ENCODE data around the gene ANKIB1.
A peak's percentile ranks its signal among the peaks of the same experiment; 100 is the strongest.
"Not testable (repeated sequence)": the region's sequence is repeated elsewhere in the genome, so short reads cannot be mapped to it uniquely, and the experiment has no call there.

ANKIB1 gene

DNA sequence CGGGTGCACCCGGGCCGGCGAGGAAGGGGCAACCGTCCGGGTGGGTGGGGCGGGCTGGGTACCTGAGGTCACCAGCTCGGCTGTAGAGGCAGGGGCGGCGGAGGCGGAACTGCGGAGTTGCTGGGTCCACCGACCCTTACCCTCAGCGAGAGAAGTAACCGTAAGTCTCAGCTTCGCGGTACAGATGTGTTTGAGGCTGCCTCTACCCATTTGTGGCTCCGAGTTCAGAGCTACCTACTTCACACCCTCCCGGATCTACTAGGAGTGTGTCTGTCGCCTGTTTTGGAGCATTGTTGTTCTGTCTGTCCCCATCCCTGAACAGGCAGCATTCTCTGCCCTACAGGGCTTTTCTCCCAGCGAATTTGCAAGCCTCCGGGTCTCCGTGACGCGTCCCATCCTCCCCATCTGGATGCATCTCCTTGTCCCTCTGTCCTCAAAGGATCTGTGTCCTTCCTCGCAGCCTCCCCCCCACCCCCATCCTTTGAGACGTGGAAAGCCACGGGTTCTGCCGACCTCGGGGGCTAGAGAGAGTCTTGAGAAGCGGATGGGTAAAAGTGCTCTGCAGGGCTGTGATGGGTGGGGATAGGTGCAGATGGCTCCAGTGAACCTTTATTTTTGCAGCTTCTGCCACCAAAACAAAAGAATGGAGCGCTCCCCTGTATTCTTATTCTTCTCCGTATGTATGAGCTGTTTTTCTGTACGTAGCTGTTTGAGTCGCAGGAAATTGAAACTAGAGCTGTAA is 757 bp downstream of the ANKIB1 start:
- Histone ChIP-seq H3K4me3 (ENCODE audit: low read depth, low read length) (peak overlapping the region; percentile 99), H3K27me3 (ENCODE audit: control insufficient read depth, insufficient read depth, low read length) (no peaks in the 10 kb centered on the region), H3K9ac (ENCODE audit: low read depth, low read length) (peak overlapping the region; percentile 94), H3K36me3 (ENCODE audit: control insufficient read depth, insufficient read depth, low read length) (no peaks in the 10 kb centered on the region), H3K9me3 (ENCODE audit: control insufficient read depth, insufficient read depth, low read length) (no peaks in the 10 kb centered on the region), H3K4me1 (ENCODE audit: control insufficient read depth, insufficient read depth, low read length) (no peaks in the 10 kb centered on the region)

GRCh38 chr7:92250603-92251002 is 4.8 kb downstream of the ANKIB1 start:
- no peaks in the 10 kb centered on the region for H3K27me3 ChIP-seq (ENCODE audit: control insufficient read depth, insufficient read depth, low read length)
- H3K9me3 ChIP-seq (ENCODE audit: control insufficient read depth, insufficient read depth, low read length) = no peaks in the 10 kb centered on the region
- H3K9ac ChIP-seq (ENCODE audit: low read depth, low read length) = no peak overlapping the region
- no peak overlapping the region for H3K4me3 ChIP-seq (ENCODE audit: low read depth, low read length)
- H3K36me3 ChIP-seq (ENCODE audit: control insufficient read depth, insufficient read depth, low read length) = no peaks in the 10 kb centered on the region
- no peaks in the 10 kb centered on the region for H3K4me1 ChIP-seq (ENCODE audit: control insufficient read depth, insufficient read depth, low read length)

DNA sequence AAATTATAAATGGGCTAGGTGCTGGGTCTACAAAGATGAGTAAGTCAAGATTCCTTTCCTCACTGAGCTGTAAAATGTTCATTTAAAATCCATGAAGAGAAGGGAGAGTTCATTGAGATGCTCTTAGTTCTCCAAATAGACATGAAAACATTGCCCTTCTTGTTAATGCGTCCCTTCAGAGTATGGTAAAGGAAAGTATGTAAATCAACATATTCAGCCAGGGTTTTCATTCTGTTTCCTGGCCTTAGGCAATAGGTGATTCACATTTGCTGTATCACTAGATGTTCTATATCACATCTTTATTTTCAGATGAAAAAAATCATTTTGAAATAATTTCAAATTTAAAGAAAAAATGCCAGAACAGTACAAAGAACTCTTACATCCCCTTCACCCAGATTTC is 5.4 kb downstream of the ANKIB1 start:
- Histone ChIP-seq H3K4me1 (ENCODE audit: control insufficient read depth, insufficient read depth, low read length) (no peaks in the 10 kb centered on the region), H3K9ac (ENCODE audit: low read depth, low read length) (no peak overlapping the region), H3K9me3 (ENCODE audit: control insufficient read depth, insufficient read depth, low read length) (no peaks in the 10 kb centered on the region), H3K36me3 (ENCODE audit: control insufficient read depth, insufficient read depth, low read length) (no peaks in the 10 kb centered on the region), H3K4me3 (ENCODE audit: low read depth, low read length) (no peak overlapping the region), H3K27me3 (ENCODE audit: control insufficient read depth, insufficient read depth, low read length) (no peaks in the 10 kb centered on the region)

DNA sequence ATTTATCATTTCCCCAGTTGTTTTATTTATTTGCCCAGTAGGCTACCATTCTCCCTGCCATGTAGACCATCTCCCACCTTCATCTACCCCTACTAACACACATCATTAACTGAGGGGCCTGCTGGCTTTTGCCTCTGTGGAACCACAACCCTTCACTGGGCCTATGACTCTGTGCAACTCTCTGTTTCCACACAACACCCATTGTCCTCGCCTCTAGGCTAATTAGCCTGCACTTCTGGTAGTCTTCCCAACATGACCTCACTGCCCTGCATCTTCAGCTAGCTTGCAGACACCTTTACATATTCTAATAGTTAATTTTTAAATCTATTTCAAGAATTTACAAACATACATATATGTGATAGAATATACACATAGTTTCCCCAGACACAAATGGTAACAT is 7.5 kb downstream of the ANKIB1 start:
- no peak overlapping the region for H3K9ac ChIP-seq (ENCODE audit: low read depth, low read length)
- H3K4me3 ChIP-seq (ENCODE audit: low read depth, low read length) = no peak overlapping the region
- no peaks in the 10 kb centered on the region for H3K27me3 ChIP-seq (ENCODE audit: control insufficient read depth, insufficient read depth, low read length)
- H3K36me3 ChIP-seq (ENCODE audit: control insufficient read depth, insufficient read depth, low read length) = no peaks in the 10 kb centered on the region
- no peaks in the 10 kb centered on the region for H3K4me1 ChIP-seq (ENCODE audit: control insufficient read depth, insufficient read depth, low read length)
- H3K9me3 ChIP-seq (ENCODE audit: control insufficient read depth, insufficient read depth, low read length) = no peaks in the 10 kb centered on the region

DNA sequence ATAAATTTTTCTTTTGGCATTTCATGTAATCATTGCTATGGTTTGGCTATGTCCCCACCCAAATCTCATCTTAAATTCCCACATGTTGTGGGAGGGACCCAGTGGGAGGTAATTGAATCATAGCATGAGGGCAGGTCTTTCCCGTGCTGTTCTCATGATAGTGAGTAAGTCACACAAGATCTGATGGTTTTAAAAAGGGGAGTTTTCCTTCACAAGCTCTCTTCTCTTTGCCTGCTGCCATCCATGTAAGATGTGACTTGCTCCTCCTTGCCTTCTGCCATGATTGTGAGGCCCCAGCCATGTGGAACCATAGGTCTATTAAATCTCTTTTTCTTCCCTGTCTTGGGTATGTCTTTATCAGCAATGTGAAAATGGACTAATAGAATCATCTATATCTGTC is 9.0 kb downstream of the ANKIB1 start:
- not testable (repeated sequence) for H3K27me3 ChIP-seq (ENCODE audit: control insufficient read depth, insufficient read depth, low read length); H3K36me3 ChIP-seq (ENCODE audit: control insufficient read depth, insufficient read depth, low read length); H3K4me3 ChIP-seq (ENCODE audit: low read depth, low read length); H3K9ac ChIP-seq (ENCODE audit: low read depth, low read length); H3K9me3 ChIP-seq (ENCODE audit: control insufficient read depth, insufficient read depth, low read length); H3K4me1 ChIP-seq (ENCODE audit: control insufficient read depth, insufficient read depth, low read length)

GRCh38 chr7:92255308-92255707 is 9.5 kb downstream of the ANKIB1 start:
- H3K36me3 ChIP-seq (ENCODE audit: control insufficient read depth, insufficient read depth, low read length) = no peaks in the 10 kb centered on the region
- no peaks in the 10 kb centered on the region for H3K27me3 ChIP-seq (ENCODE audit: control insufficient read depth, insufficient read depth, low read length)
- H3K4me3 ChIP-seq (ENCODE audit: low read depth, low read length) = no peak overlapping the region
- no peak overlapping the region for H3K9ac ChIP-seq (ENCODE audit: low read depth, low read length)
- H3K4me1 ChIP-seq (ENCODE audit: control insufficient read depth, insufficient read depth, low read length) = no peaks in the 10 kb centered on the region
- H3K9me3 ChIP-seq (ENCODE audit: control insufficient read depth, insufficient read depth, low read length) = no peaks in the 10 kb centered on the region

DNA sequence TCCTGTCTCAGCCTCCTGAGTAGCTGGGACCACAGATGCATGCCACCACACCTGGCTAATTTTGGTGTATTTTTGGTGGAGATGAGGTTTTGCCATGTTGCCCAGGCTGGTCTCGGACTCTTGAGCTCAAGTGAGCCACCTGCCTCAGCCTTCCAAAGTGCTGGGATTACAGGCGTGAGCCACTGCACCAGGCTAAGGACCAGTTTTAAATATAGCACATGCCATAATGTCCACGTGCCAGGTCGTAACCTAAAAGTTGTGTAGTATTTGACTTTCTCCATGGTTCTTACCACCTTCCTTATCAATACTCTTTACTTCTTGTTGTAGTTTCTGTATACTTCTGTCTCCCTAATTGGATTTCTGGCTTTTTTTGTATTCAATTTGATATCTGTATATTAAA is 13.3 kb downstream of the ANKIB1 start:
- Histone ChIP-seq H3K4me1 (ENCODE audit: control insufficient read depth, insufficient read depth, low read length) (no peaks in the 10 kb centered on the region), H3K27me3 (ENCODE audit: control insufficient read depth, insufficient read depth, low read length) (no peaks in the 10 kb centered on the region), H3K36me3 (ENCODE audit: control insufficient read depth, insufficient read depth, low read length) (no peaks in the 10 kb centered on the region), H3K4me3 (ENCODE audit: low read depth, low read length) (no peak overlapping the region), H3K9me3 (ENCODE audit: control insufficient read depth, insufficient read depth, low read length) (no peaks in the 10 kb centered on the region), H3K9ac (ENCODE audit: low read depth, low read length) (no peak overlapping the region)

- no peak overlapping the region for H3K4me3 ChIP-seq (ENCODE audit: low read depth, low read length)
- H3K36me3 ChIP-seq (ENCODE audit: control insufficient read depth, insufficient read depth, low read length) = no peaks in the 10 kb centered on the region
- no peaks in the 10 kb centered on the region for H3K27me3 ChIP-seq (ENCODE audit: control insufficient read depth, insufficient read depth, low read length)
- no peaks in the 10 kb centered on the region for H3K4me1 ChIP-seq (ENCODE audit: control insufficient read depth, insufficient read depth, low read length)
- H3K9me3 ChIP-seq (ENCODE audit: control insufficient read depth, insufficient read depth, low read length) = no peaks in the 10 kb centered on the region
- H3K9ac ChIP-seq (ENCODE audit: low read depth, low read length) = no peak overlapping the region
Observed at GRCh38 chr7:92259610-92260247, 14.0 kb downstream of the ANKIB1 start.

DNA sequence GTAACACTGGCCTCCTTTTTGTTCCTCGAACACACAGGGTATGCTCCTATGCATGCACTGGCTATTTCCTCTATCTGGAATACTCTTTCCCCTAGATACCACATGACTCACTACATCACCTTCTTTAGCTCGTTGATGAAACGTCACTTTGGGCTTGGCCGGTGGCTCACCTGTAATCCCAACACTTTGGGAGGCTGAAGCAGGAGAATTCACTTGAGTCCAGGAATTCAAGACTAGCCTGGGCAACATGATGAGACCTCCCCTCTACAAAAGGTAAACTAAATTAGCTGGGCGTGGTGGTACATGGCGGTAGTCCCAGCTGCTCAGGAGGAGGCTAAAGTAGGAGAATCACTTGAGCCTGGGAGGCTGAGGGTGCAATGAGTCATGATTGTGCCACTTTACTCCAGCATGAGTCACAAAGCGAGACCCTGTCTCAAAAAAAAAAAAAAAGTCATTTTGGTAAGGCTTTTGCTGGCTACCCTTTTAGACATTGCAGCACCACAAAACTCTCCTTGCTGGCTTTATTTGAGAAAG is 14.5 kb downstream of the ANKIB1 start:
- no peaks in the 10 kb centered on the region for H3K36me3 ChIP-seq (ENCODE audit: control insufficient read depth, insufficient read depth, low read length)
- no peak overlapping the region for H3K4me3 ChIP-seq (ENCODE audit: low read depth, low read length)

DNA sequence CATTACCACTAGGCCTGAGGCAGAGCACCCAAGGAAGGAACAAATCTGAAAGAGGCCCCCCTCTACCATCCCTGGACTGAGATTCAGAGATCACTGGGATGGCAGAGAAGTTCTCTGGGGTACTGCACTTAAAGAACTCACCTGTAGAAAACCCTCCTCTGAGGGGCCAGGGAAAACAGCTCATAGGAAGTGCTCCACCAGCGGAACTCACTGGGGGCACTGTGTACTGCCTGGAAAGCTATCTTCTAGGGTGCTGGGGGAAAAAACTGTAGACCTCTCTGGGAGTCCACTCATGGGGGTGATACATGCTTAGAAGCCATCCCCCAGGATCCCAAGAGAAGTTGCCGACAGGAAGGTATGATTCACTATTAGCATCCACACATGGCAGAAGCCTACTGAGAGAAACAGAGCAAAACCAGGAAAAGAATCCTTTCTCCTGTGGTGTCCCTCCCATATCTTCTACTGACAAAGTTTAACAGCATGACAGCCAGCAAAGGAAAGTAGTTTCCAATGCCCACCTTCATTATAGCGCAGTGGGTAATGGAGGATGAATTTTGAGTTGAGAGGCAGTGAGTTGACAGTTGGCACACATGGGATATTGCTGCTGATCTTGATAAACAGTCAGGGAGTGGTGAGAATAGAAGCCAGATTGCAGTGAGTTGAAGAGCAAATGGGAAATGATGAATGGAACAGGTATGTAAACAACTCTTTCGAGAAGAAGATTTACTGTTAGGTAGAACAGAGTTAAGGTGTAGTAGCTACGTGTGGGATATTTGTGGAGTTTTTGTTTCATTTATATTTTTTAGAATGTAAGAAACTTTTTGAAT is 20.9 kb downstream of the ANKIB1 start:
- H3K27me3 ChIP-seq (ENCODE audit: control insufficient read depth, insufficient read depth, low read length) = no peaks in the 10 kb centered on the region
- no peaks in the 10 kb centered on the region for H3K36me3 ChIP-seq (ENCODE audit: control insufficient read depth, insufficient read depth, low read length)
- H3K9me3 ChIP-seq (ENCODE audit: control insufficient read depth, insufficient read depth, low read length) = no peaks in the 10 kb centered on the region
- H3K9ac ChIP-seq (ENCODE audit: low read depth, low read length) = no peak overlapping the region
- no peak overlapping the region for H3K4me3 ChIP-seq (ENCODE audit: low read depth, low read length)
- H3K4me1 ChIP-seq (ENCODE audit: control insufficient read depth, insufficient read depth, low read length) = no peaks in the 10 kb centered on the region

More for the DNA sequence above, 14.5 kb downstream of the ANKIB1 start:
- no peaks in the 10 kb centered on the region for H3K4me1 ChIP-seq (ENCODE audit: control insufficient read depth, insufficient read depth, low read length)
- H3K9ac ChIP-seq (ENCODE audit: low read depth, low read length) = no peak overlapping the region
- H3K27me3 ChIP-seq (ENCODE audit: control insufficient read depth, insufficient read depth, low read length) = no peaks in the 10 kb centered on the region
- H3K9me3 ChIP-seq (ENCODE audit: control insufficient read depth, insufficient read depth, low read length) = no peaks in the 10 kb centered on the region

DNA sequence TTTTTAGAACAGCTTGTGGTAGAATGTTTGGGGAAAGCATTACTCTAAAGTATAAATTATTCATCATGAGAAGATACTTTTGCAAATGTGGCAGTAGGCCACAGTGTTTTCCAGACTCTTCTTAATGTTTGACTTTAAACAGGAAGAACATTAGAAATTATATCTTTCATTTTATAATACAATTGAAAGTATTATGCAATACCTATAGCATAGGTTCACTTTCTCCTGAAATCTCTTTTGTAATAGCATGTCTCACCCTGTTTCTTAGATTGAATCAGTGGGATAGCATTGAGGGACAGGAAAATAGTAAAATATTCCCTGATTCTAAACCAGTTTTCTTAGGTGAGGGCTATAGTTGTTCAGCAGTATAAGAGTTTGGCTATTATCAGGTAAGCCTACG is 23.1 kb downstream of the ANKIB1 start:
- Histone ChIP-seq H3K36me3 (ENCODE audit: control insufficient read depth, insufficient read depth, low read length) (no peaks in the 10 kb centered on the region), H3K27me3 (ENCODE audit: control insufficient read depth, insufficient read depth, low read length) (no peaks in the 10 kb centered on the region), H3K4me1 (ENCODE audit: control insufficient read depth, insufficient read depth, low read length) (no peaks in the 10 kb centered on the region), H3K9me3 (ENCODE audit: control insufficient read depth, insufficient read depth, low read length) (no peaks in the 10 kb centered on the region), H3K9ac (ENCODE audit: low read depth, low read length) (no peak overlapping the region), H3K4me3 (ENCODE audit: low read depth, low read length) (no peak overlapping the region)

All from iPS-15b (cell line).